Umbilical cord (tissue), 2 donors: Measurements from ENCODE around the gene HDAC4. TPM values are rescaled to one million over a fixed set of nuclear protein-coding genes. Genes with fewer than 3 reads are reported as not detected.
A peak's percentile ranks its signal among the peaks of the same experiment; 100 is the strongest.

Experiments
- DNase-seq: peaks from one replicate; pipeline ENCODE4 v3.0.0-alpha.2; 2015; ENCODE audit warnings: low spot score
- total RNA-seq: library from RNA; depleted of rRNA; stranded (reverse); fragments of >200 nt; gene quantifications from one replicate; pipeline ENCODE4 v1.2.3, GENCODE V29; 2014; ENCODE audit warnings: low replicate concordance; ENCODE audit not compliant: insufficient read depth

Gene HDAC4
- total RNA-seq, 1 donor from 2014 or later = 99.4 TPM

- no peak for DNase-seq
These were observed 73.1 kb downstream of the HDAC4 start for GRCh38 chr2:239327536-239328350.

GRCh38 chr2:239326831-239327535 lies 73.8 kb downstream of the HDAC4 start:
- DNase-seq = no peak

GRCh38 chr2:239324456-239324855 lies 76.4 kb downstream of the HDAC4 start:
- no peak for DNase-seq

GRCh38 chr2:239323447-239323846 lies 77.4 kb downstream of the HDAC4 start:
- DNase-seq = no peak

GRCh38 chr2:239322416-239323086 lies 78.3 kb downstream of the HDAC4 start:
- no peak for DNase-seq

GRCh38 chr2:239321596-239322415 lies 79.0 kb downstream of the HDAC4 start:
- no peak for DNase-seq

GRCh38 chr2:239318790-239319661 lies 81.8 kb downstream of the HDAC4 start:
- no peak for DNase-seq

GRCh38 chr2:239318151-239318611 lies 82.6 kb downstream of the HDAC4 start:
- no peak for DNase-seq

- peak; percentile 85 for DNase-seq
These were observed 84.0 kb downstream of the HDAC4 start for GRCh38 chr2:239316562-239317465.

GRCh38 chr2:239315308-239315707 lies 85.5 kb downstream of the HDAC4 start:
- no peak for DNase-seq

GRCh38 chr2:239313776-239314175 lies 87.0 kb downstream of the HDAC4 start:
- no peak for DNase-seq

GRCh38 chr2:239312741-239313667 lies 87.8 kb downstream of the HDAC4 start:
- DNase-seq = peak; percentile 55

GRCh38 chr2:239312081-239312511 lies 88.7 kb downstream of the HDAC4 start:
- no peak for DNase-seq

GRCh38 chr2:239311132-239312040 lies 89.4 kb downstream of the HDAC4 start:
- peak; percentile 61 for DNase-seq

- DNase-seq = no peak
These were observed 90.3 kb downstream of the HDAC4 start for GRCh38 chr2:239310401-239311061.
